Non-pigmented ciliary epithelial cell (primary cell): ENCODE data around the gene DRG1.
"Not testable (repeated sequence)": the region's sequence is repeated elsewhere in the genome, so short reads cannot be mapped to it uniquely, and the experiment has no call there.

ENCODE experiments used
- DNase-seq: peaks from one replicate; pipeline ENCODE4 v3.0.0-alpha.2; 2010; ENCODE audit warnings: low read depth

Gene DRG1

GRCh38 chr22:31399211-31400022, at the start of gene DRG1:
TSS of gene DRG1 (plus strand) at chr22:31399604. CDS start at chr22:31399684, 80 bp downstream.
- DNase-seq = peak; percentile 61

GRCh38 chr22:31349960-31350359, 49.4 kb upstream of the DRG1 start:
- DNase-seq = no peak

GRCh38 chr22:31350410-31350863, 49.0 kb upstream of the DRG1 start:
- no peak for DNase-seq

GRCh38 chr22:31354515-31354914, 44.9 kb upstream of the DRG1 start:
- no peak for DNase-seq

- DNase-seq = no peak
These were observed 39.4 kb upstream of the DRG1 start for GRCh38 chr22:31360029-31360428.

GRCh38 chr22:31361743-31362142, 37.7 kb upstream of the DRG1 start:
- DNase-seq = no peak

- DNase-seq = no peak
These were observed 35.4 kb upstream of the DRG1 start for GRCh38 chr22:31363885-31364465.

GRCh38 chr22:31367426-31367825, 32.0 kb upstream of the DRG1 start:
- DNase-seq = no peak

- no peak for DNase-seq
These were observed 21.8 kb upstream of the DRG1 start for GRCh38 chr22:31377612-31378011.

GRCh38 chr22:31378123-31378522, 21.3 kb upstream of the DRG1 start:
- DNase-seq = no peak

GRCh38 chr22:31378651-31379050, 20.8 kb upstream of the DRG1 start:
- not testable (repeated sequence) for DNase-seq

- no peak for DNase-seq
These were observed 5.5 kb upstream of the DRG1 start for GRCh38 chr22:31393893-31394292.

- DNase-seq = no peak
These were observed 5.1 kb upstream of the DRG1 start for GRCh38 chr22:31394326-31394725.

- no peak for DNase-seq
These were observed 1.2 kb upstream of the DRG1 start for GRCh38 chr22:31398231-31398630.

- no peak for DNase-seq
These were observed 606 bp downstream of the DRG1 start for GRCh38 chr22:31400023-31400397.

- not testable (repeated sequence) for DNase-seq
These were observed 2.9 kb downstream of the DRG1 start for GRCh38 chr22:31402350-31402749.

- DNase-seq = no peak
These were observed 26.1 kb downstream of the DRG1 start for GRCh38 chr22:31425331-31426050.

GRCh38 chr22:31431950-31432349, 32.5 kb downstream of the DRG1 start:
- DNase-seq = no peak

GRCh38 chr22:31436132-31436531, 36.7 kb downstream of the DRG1 start:
- DNase-seq = no peak

GRCh38 chr22:31439808-31440207, 40.4 kb downstream of the DRG1 start:
- DNase-seq = no peak

GRCh38 chr22:31440681-31441080, 41.3 kb downstream of the DRG1 start:
- DNase-seq = no peak

GRCh38 chr22:31441652-31442051, 42.2 kb downstream of the DRG1 start:
- no peak for DNase-seq
